Thyroid gland (tissue), 4 donors: ENCODE data around the gene IKZF1. TPM values are rescaled to one million over a fixed set of nuclear protein-coding genes. Genes with fewer than 3 reads are reported as not detected.

Source experiments
- DNase-seq, 2 donors: peaks; one replicate each; pipeline ENCODE4 v3.0.0-alpha.2; 2019
- H3K27ac ChIP-seq, 3 donors: fragments of 200-600 bp; sonication (generic); 1 replicate in 2 of 3; 2 replicates in 1 of 3; pipeline ENCODE4 v1.5.1; 2016 to 2019; ENCODE audit warnings: mild to moderate bottlenecking in 1 of 3, moderate library complexity in 1 of 3
- H3K27me3 ChIP-seq: fragments of 200-600 bp; sonication (generic); one replicate; pipeline ENCODE4 v1.5.1; 2019
- H3K36me3 ChIP-seq, 2 donors: fragments of 200-600 bp; sonication (generic); one replicate each; pipeline ENCODE4 v1.5.1; 2016 to 2019
- H3K4me1 ChIP-seq, 2 donors: fragments of 200-600 bp; sonication (generic); one replicate each; pipeline ENCODE4 v1.5.1; 2017 to 2019
- H3K4me3 ChIP-seq, 3 donors: fragments of 200-600 bp; sonication (generic); replicated peaks in 1 of 3; 1 replicate in 2 of 3; 2 replicates in 1 of 3; pipeline ENCODE4 v1.5.1; 2016; ENCODE audit warnings: mild to moderate bottlenecking in 1 of 3
- H3K9me3 ChIP-seq: fragments of 200-600 bp; sonication (generic); one replicate; pipeline ENCODE4 v1.5.1; 2017
- CTCF ChIP-seq, 6 experiments: fragments of 200-600 bp in 3 of 6; fragments of 450-650 bp in 3 of 6; sonication (generic) in 3 of 6; IDR thresholded peaks; one replicate each; pipeline ENCODE4 v1.5.1; 2016 to 2019; ENCODE audit warnings: antibody characterized with exemption in 6 of 6, mild to moderate bottlenecking in 2 of 6, inconsistent platforms in 1 of 6, moderate library complexity in 1 of 6
- POLR2A ChIP-seq, 2 donors: fragments of 450-650 bp; IDR thresholded peaks; one replicate each; pipeline ENCODE4 v1.6.1; 2017; ENCODE audit warnings: antibody characterized with exemption in 2 of 2, mild to moderate bottlenecking in 2 of 2, moderate library complexity in 1 of 2
- WGBS, 2 donors: methylation state at CpG; one replicate each; pipeline ENCODE4 v1.1.5; 2017; 5-methylcytosine and 5-hydroxymethylcytosine counted together
- intact Hi-C: fragments of 100-400 bp; cut with DNase I; formaldehyde crosslinking; loops from one replicate; pipeline ENCODE4 v1.15.1; 2023
- total RNA-seq, 4 donors: library from RNA; depleted of rRNA; stranded (reverse); fragments of >200 nt; gene quantifications; one replicate each; pipeline ENCODE4 v1.2.3, GENCODE V29; 2016

The IKZF1 gene
- total RNA-seq, 4 donors from 2014 or later = 8.9 to 10.5 (median 9.6) TPM

GRCh38 chr7:50352751-50353150 is 48.2 kb downstream of the IKZF1 start:
- TF ChIP-seq POLR2A (IDR thresholded peaks at IDR 0.05) (no peak), CTCF (IDR thresholded peaks at IDR 0.05) (no peak)
- no peak for DNase-seq
- intact Hi-C loops = no loop called here
- H3K4me1 ChIP-seq = no peaks in the 10 kb centered on the region
- 91 to 93% methylated on average over 1 of the region's 1 CpG for WGBS, 2 donors
- no peak overlapping the region for H3K27ac ChIP-seq
- H3K36me3 ChIP-seq = no peaks in the 10 kb centered on the region
- H3K27me3 ChIP-seq = no peaks in the 10 kb centered on the region
- H3K4me3 ChIP-seq = no peak overlapping the region
- H3K9me3 ChIP-seq = no peaks in the 10 kb centered on the region

DNA sequence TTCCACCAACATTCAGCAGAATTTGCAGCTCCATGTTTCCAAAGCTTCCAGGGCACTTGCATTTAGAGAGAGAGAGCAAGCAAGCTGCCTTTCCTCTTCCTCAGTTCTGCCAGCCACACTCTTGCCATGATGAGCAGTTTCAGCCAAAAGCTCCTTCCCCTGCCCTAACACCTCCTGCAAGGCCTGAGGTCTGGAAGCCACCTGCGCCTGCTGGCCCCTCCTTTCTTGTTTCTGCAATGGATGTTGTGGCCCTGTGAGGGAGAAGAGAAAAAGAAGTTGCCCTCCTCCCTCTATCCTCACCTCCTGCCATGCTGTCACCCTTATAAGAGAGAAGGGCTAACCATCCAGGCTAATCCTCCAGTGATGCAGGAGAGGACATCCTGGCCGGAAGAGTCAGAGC is 48.7 kb downstream of the IKZF1 start:
- Histone ChIP-seq H3K27me3 (no peaks in the 10 kb centered on the region), H3K27ac (no peak overlapping the region), H3K4me3 (no peak overlapping the region), H3K9me3 (no peaks in the 10 kb centered on the region), H3K4me1 (no peaks in the 10 kb centered on the region), H3K36me3 (no peaks in the 10 kb centered on the region)
- 85 to 91% methylated on average over 2 of the region's 2 CpGs for WGBS, 2 donors
- intact Hi-C loops = no loop called here
- TF ChIP-seq CTCF (IDR thresholded peaks at IDR 0.05) = no peak
- no peak for TF ChIP-seq POLR2A (IDR thresholded peaks at IDR 0.05)
- DNase-seq = no peak

- DNase-seq = no peak
- WGBS, 2 donors = 82 to 85% methylated on average over 8 to 9 of the region's 9 CpGs
- Histone ChIP-seq H3K4me3 (no peak overlapping the region), H3K27ac (no peak overlapping the region), H3K36me3 (no peaks in the 10 kb centered on the region), H3K27me3 (no peaks in the 10 kb centered on the region), H3K4me1 (no peaks in the 10 kb centered on the region), H3K9me3 (no peaks in the 10 kb centered on the region)
- TF ChIP-seq POLR2A (IDR thresholded peaks at IDR 0.05) (no peak), CTCF (IDR thresholded peaks at IDR 0.05) (no peak)
- intact Hi-C loops = no loop called here
Observed at GRCh38 chr7:50353894-50354595, 49.5 kb downstream of the IKZF1 start.

DNA sequence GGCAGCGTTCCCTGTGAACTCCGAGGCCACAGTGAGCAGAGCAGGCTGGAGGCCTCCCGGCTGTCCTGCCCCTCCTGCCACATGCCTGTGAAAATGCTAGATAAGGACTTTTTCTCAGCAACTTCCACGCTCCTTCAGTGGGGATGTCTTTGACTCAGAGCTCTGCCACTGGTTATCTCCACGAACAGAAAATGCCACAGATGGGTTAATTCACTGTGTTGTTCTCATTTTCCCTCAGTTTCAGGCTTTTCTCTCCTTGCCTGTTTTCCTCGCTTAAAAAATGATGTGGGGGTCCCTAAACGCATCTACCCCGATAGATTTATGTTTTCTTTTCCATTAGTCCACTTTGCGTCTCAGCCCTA is 51.3 kb downstream of the IKZF1 start:
- Histone ChIP-seq H3K36me3 (no peaks in the 10 kb centered on the region), H3K27me3 (no peaks in the 10 kb centered on the region), H3K4me3 (no peak overlapping the region), H3K4me1 (no peaks in the 10 kb centered on the region), H3K9me3 (no peaks in the 10 kb centered on the region), H3K27ac (no peak overlapping the region)
- intact Hi-C loops = no loop called here
- WGBS, 2 donors = 48 to 56% methylated on average over 9 of the region's 9 CpGs
- TF ChIP-seq CTCF (IDR thresholded peaks at IDR 0.05) = no peak
- TF ChIP-seq POLR2A (IDR thresholded peaks at IDR 0.05) = no peak
- DNase-seq = no peak

- no peaks in the 10 kb centered on the region for H3K27me3 ChIP-seq
- no peak for TF ChIP-seq CTCF (IDR thresholded peaks at IDR 0.05)
- TF ChIP-seq POLR2A (IDR thresholded peaks at IDR 0.05) = no peak
- no peaks in the 10 kb centered on the region for H3K4me1 ChIP-seq
- no peak overlapping the region for H3K4me3 ChIP-seq
- intact Hi-C loops = no loop called here
- no peaks in the 10 kb centered on the region for H3K9me3 ChIP-seq
- no peaks in the 10 kb centered on the region for H3K36me3 ChIP-seq
- 83 to 89% methylated on average over 15 of the region's 15 CpGs for WGBS, 2 donors
- H3K27ac ChIP-seq = no peak overlapping the region
- no peak for DNase-seq
Observed at GRCh38 chr7:50356212-50356944, 51.9 kb downstream of the IKZF1 start.
